ENCODE results near the gene RPS6KA2.

- TF ChIP-seq CTCF (conservative IDR thresholded peaks at IDR 0.05) (no peak), ZFX (IDR thresholded peaks at IDR 0.05) (no peak)
Observed at GRCh38 chr6:166400181-166400580, 226.9 kb downstream of the RPS6KA2 start.

Measured in C4-2B (cell line).